Subcutaneous abdominal adipose tissue (tissue), 5 donors: ENCODE results near the gene RNF113B.

ENCODE experiments used
- H3K27ac ChIP-seq: one replicate; pipeline ENCODE4 v1.7.0; 2013; ENCODE audit warnings: low read depth, mild to moderate bottlenecking, inconsistent platforms, low read length, moderate library complexity
- H3K27me3 ChIP-seq, 5 donors: one replicate each; pipeline ENCODE4 v1.7.0; 2013; ENCODE audit warnings: low read length in 5 of 5, inconsistent platforms in 1 of 5; ENCODE audit not compliant: control insufficient read depth in 5 of 5, insufficient read depth in 4 of 5
- H3K36me3 ChIP-seq, 5 donors: one replicate each; pipeline ENCODE4 v1.7.0; 2013; ENCODE audit warnings: low read length in 5 of 5; ENCODE audit not compliant: control insufficient read depth in 5 of 5, insufficient read depth in 5 of 5
- H3K4me1 ChIP-seq, 5 donors: one replicate each; pipeline ENCODE4 v1.7.0; 2013; ENCODE audit warnings: low read length in 5 of 5, mild to moderate bottlenecking in 3 of 5, moderate library complexity in 1 of 5; ENCODE audit not compliant: control insufficient read depth in 5 of 5, insufficient read depth in 5 of 5
- H3K4me3 ChIP-seq, 5 donors: one replicate each; pipeline ENCODE4 v1.7.0; 2013; ENCODE audit warnings: low read length in 5 of 5, low read depth in 1 of 5
- H3K9ac ChIP-seq, 5 donors: one replicate each; pipeline ENCODE4 v1.7.0; 2013; ENCODE audit warnings: low read length in 5 of 5, mild to moderate bottlenecking in 4 of 5, moderate library complexity in 3 of 5
- H3K9me3 ChIP-seq, 5 donors: one replicate each; pipeline ENCODE4 v1.7.0; 2013; ENCODE audit warnings: low read length in 5 of 5; ENCODE audit not compliant: control insufficient read depth in 5 of 5
- donor health status: healthy.
- donor health status: healthy.
- donor health status: healthy.
- donor health status: healthy.
- donor health status: healthy.

The RNF113B gene

DNA sequence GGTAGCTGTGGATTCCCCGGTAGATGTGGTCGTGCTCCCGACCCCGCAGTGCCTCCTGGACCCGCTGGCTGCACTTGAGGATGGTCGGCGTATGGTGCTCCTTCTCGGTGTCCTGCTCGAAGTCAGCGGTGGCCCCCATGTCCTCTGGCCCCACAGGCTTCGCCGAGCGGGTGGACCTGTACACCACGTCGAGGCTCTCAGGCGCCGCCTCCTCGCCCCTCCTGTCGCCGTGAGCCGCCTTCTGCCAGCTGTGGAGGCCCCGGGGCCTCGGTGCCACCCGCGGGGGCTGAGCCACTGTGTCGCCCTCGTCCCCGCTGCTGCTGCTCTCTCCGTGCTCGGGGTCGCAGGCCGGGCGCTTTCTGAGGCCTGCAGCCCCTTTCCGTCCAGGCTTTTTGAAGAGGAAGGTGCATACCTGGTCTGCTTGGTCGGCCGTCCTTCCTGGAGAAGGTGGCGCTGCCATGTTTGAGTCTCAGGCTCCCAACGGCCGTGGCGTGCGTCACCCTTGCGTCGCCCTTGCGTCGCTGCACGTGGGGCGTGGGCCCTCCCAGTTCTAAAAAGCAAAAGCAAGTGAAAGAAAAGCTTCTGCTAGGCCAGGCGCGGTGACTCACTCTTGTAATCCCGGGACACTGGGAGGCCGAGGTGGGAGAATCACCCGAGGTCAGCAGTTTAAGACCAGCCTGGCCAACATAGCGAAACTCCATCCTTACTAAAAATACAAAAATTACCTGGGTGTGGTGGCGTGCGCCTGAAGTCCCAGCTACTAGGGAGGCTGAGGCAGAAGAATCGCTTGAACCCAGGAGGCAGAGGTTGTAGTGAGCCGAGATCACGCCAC, at the start of gene RNF113B:
RNF113B (minus strand) TSS at position 493 of the 832 bp plus-strand sequence; CDS start at position 460, 33 bp downstream.
- no peaks in the 10 kb centered on the region for H3K9me3 ChIP-seq
- H3K9ac ChIP-seq: no peak within 1 kb of the TSS
- no peak within 1 kb of the TSS for H3K27ac ChIP-seq
- H3K36me3 ChIP-seq: peaks cover 0 to 8% (median 0%) of the 10 kb centered on the region in 5 donors
- no peaks in the 10 kb centered on the region for H3K27me3 ChIP-seq
- no peak within 1 kb of the TSS for H3K4me3 ChIP-seq
- H3K4me1 ChIP-seq: peaks cover 8 to 33% (median 28%) of the 10 kb centered on the region in 5 donors

GRCh38 chr13:98226496-98226895, 49.4 kb upstream of the RNF113B start:
- H3K9ac ChIP-seq: no peak overlapping the region
- H3K27ac ChIP-seq: no peak overlapping the region

DNA sequence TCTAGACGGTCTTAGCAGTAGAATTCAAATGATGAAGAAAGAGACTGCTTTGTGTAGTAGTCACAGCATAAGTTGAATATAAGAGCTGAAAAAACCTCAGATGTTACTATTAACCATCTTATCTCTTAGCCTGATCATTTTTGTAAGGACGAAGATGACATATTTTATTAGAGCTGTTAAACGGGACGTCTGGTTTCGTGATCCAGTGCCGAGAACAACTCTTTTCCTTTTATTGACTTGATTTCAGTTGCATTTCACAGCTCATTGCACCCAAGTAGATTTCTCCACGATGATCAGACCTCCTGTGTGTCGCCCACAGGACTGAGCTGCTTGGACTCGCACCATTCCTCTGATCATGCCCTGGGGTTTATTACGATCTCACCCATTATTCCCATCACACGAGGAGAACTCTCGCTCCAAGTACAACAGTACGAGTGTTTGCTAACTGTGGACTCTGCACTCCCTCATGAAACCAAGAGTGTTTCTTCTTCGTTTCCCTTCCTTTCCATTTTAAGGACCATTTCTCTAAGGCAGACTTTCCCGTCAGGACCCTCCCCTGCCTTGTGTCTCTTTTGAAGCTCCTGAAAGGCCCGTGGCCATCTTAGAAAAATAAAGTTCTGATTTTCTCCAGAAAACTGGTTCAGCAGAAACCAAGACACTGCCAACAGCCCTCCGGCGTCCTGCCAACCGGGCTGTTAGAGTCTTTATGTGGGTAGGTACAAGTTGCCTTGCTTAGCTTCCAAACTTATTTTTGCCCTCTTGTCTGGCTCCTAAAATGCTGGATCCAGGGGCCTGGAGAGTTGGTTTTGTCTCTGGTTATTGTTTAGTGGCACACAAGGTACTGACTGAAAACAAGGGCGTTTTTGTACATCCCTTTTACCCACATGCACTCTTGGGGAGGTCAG, 48.2 kb upstream of the RNF113B start:
- H3K36me3 ChIP-seq: peaks cover 0 to 3% (median 0%) of the 10 kb centered on the region in 5 donors
- no peak overlapping the region for H3K9ac ChIP-seq
- no peaks in the 10 kb centered on the region for H3K9me3 ChIP-seq
- no peak overlapping the region for H3K27ac ChIP-seq
- no peak overlapping the region for H3K4me3 ChIP-seq
- peaks cover 0 to 30% (median 10%) of the 10 kb centered on the region in 5 donors for H3K4me1 ChIP-seq
- H3K27me3 ChIP-seq: no peaks in the 10 kb centered on the region

More at GRCh38 chr13:98226496-98226895, 49.4 kb upstream of the RNF113B start:
- H3K27me3 ChIP-seq: no peaks in the 10 kb centered on the region
- H3K36me3 ChIP-seq: peaks cover 0 to 3% (median 0%) of the 10 kb centered on the region in 5 donors
- H3K4me3 ChIP-seq: no peak overlapping the region
- peaks cover 0 to 20% (median 4%) of the 10 kb centered on the region in 5 donors for H3K4me1 ChIP-seq
- H3K9me3 ChIP-seq: no peaks in the 10 kb centered on the region

GRCh38 chr13:98224557-98224956, 47.5 kb upstream of the RNF113B start:
- H3K4me3 ChIP-seq: no peak overlapping the region
- no peaks in the 10 kb centered on the region for H3K9me3 ChIP-seq
- H3K9ac ChIP-seq: no peak overlapping the region
- H3K36me3 ChIP-seq: peaks cover 0 to 3% (median 0%) of the 10 kb centered on the region in 5 donors
- H3K4me1 ChIP-seq: peaks cover 0 to 31% (median 14%) of the 10 kb centered on the region in 5 donors
- no peak overlapping the region for H3K27ac ChIP-seq
- H3K27me3 ChIP-seq: no peaks in the 10 kb centered on the region

DNA sequence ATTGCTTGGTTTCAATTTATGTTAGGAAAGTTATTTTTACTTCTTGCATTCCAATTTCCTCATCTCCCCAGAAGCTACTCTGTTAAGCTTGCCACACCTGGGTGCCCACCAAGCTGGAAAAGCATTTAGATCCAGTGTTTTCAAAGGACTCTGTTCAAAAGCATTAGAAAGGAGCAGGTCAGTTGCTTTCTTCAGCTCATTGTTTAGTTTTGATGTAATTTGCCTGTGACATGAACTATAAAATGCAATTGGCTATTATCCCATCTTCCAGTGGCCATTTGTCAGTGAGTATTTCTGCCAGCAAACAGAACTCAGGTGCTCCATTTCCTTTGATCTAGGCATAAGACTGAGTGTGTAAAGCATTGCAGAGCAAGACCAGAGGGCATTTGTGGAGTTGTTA, 46.7 kb upstream of the RNF113B start:
- no peaks in the 10 kb centered on the region for H3K9me3 ChIP-seq
- H3K9ac ChIP-seq: no peak overlapping the region
- H3K36me3 ChIP-seq: peaks cover 0 to 3% (median 0%) of the 10 kb centered on the region in 5 donors
- peaks cover 0 to 23% (median 14%) of the 10 kb centered on the region in 5 donors for H3K4me1 ChIP-seq
- no peak overlapping the region for H3K27ac ChIP-seq
- no peak overlapping the region for H3K4me3 ChIP-seq
- no peaks in the 10 kb centered on the region for H3K27me3 ChIP-seq

- Histone ChIP-seq H3K27me3 (no peaks in the 10 kb centered on the region), H3K27ac (no peak overlapping the region), H3K4me1 (peaks cover 0 to 21% (median 12%) of the 10 kb centered on the region in 5 donors), H3K36me3 (peaks cover 0 to 3% (median 0%) of the 10 kb centered on the region in 5 donors), H3K4me3 (no peak overlapping the region), H3K9ac (no peak overlapping the region), H3K9me3 (no peaks in the 10 kb centered on the region)
Observed at GRCh38 chr13:98222816-98223215, 45.7 kb upstream of the RNF113B start.

DNA sequence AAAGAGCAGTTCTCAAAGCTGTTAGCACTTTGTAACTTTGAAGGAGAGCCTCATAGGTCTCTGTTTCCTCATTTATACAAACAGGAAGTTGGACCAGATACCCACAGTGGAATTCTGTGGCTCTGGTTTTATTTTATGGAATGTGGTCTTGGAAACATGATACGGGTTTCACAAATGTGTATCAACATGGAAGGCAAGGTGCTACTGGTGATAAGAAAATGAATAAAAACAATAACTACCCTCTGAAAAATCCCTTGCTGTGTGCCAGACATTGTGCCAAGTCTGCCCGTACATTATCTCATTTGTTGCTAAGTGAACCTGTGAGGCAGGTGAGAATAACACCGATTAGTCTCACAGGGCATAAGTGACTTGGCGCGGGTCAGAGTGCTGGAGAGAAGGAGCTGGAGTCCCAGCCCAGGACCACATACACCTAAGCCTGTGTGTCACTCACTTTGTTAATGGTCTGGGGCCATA, 45.0 kb upstream of the RNF113B start:
- Histone ChIP-seq H3K4me1 (peaks cover 0 to 21% (median 12%) of the 10 kb centered on the region in 5 donors), H3K27ac (no peak overlapping the region), H3K4me3 (no peak overlapping the region), H3K36me3 (peaks cover 0 to 3% (median 0%) of the 10 kb centered on the region in 5 donors), H3K27me3 (no peaks in the 10 kb centered on the region), H3K9me3 (no peaks in the 10 kb centered on the region), H3K9ac (no peak overlapping the region)

GRCh38 chr13:98221234-98221633, 44.2 kb upstream of the RNF113B start:
- H3K36me3 ChIP-seq: peaks cover 0 to 3% (median 0%) of the 10 kb centered on the region in 5 donors
- no peak overlapping the region for H3K27ac ChIP-seq
- H3K9me3 ChIP-seq: no peaks in the 10 kb centered on the region
- no peaks in the 10 kb centered on the region for H3K27me3 ChIP-seq
- no peak overlapping the region for H3K4me3 ChIP-seq
- peaks cover 0 to 27% (median 12%) of the 10 kb centered on the region in 5 donors for H3K4me1 ChIP-seq
- H3K9ac ChIP-seq: no peak overlapping the region

GRCh38 chr13:98220271-98220791, 43.3 kb upstream of the RNF113B start:
- Histone ChIP-seq H3K9me3 (no peaks in the 10 kb centered on the region), H3K27ac (no peak overlapping the region), H3K4me3 (no peak overlapping the region), H3K36me3 (peaks cover 0 to 2% (median 0%) of the 10 kb centered on the region in 5 donors), H3K4me1 (peaks cover 0 to 30% (median 12%) of the 10 kb centered on the region in 5 donors), H3K27me3 (no peaks in the 10 kb centered on the region), H3K9ac (no peak overlapping the region)
